GM19238 (cell line): Measurements from ENCODE around the gene BYSL.
"Not testable (repeated sequence)": the region's sequence is repeated elsewhere in the genome, so short reads cannot be mapped to it uniquely, and the experiment has no call there.

Source experiments
- DNase-seq: peaks from one replicate; pipeline ENCODE4 v3.0.0; 2011; ENCODE audit warnings: low spot score; ENCODE audit not compliant: insufficient read length

Gene BYSL

DNA sequence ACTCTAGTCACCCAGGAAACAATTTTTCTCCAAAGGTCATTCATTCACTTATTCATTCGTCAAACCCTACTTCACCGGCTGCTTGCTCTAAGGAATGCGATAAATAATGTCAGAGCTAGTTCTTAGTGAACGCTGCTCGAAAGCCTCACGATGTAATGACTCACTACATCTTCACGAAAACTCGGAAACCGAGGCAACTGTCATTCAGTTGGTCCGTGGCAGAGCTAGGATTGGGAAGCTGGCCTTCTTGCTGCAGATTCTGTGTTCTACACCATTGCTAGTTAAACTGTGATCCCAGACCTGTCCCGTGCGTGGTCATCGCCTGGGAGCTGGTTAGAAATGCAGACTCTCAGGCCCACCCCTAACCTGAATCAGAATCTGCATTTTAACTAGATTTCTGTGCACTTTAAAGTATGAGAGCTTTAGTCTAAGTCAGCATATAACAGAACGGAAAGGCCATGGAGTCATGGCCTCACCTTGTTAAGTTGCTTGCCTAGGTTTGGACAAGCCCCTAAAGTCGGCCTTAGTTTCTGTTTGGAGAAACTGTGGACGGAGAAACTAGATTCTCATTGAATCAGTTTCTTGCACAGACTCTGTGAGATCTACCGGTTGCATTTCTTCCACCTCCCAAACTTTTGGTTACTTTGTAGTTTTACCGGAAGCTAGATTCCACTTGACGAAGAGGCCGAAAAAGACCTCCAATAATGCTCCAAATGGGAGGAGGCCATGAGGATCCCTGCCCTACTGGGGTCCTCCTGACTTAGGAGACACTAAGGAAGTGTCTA, 21.0 kb downstream of the BYSL start:
- no peak for DNase-seq

GRCh38 chr6:41942882-41943281, 21.6 kb downstream of the BYSL start:
- not testable (repeated sequence) for DNase-seq

DNA sequence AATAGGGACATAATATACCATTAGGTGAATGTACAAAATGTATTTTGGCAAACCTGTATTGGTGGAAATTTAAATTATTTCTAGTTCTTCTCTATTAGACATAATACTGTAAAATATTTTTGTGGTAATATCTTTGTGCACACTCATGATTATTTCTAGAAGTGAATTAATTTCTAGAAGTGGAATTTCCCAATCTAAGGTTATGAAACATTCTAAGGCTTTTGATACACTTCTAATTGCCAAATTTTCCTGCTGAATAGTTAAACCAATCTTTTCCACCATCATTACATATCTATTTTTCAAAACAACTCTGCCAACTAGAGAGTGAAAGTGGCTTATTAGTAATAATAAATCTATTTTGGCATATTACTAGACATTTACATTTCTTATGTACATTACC, 22.2 kb downstream of the BYSL start:
- DNase-seq = no peak

- no peak for DNase-seq
Observed at GRCh38 chr6:41947581-41948220, 26.4 kb downstream of the BYSL start.

DNA sequence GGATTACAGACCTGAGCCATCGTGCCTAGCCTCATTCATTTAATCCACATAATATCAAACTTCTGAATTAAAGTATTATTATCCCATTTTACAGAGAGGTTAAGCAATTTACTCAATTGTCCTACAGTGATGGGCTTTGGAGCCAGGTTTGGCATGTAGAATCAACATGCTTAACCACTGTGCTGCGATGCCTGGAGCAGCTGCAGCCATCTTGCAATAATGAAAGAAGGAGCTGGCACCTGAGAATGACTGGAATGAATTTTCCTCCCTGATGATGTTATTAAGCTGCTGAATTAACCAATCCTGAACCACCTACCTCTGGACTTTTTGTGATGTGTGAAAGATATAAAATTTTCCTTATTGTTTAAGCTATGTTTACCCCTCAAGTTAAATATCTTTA, 33.4 kb downstream of the BYSL start:
- no peak for DNase-seq

DNA sequence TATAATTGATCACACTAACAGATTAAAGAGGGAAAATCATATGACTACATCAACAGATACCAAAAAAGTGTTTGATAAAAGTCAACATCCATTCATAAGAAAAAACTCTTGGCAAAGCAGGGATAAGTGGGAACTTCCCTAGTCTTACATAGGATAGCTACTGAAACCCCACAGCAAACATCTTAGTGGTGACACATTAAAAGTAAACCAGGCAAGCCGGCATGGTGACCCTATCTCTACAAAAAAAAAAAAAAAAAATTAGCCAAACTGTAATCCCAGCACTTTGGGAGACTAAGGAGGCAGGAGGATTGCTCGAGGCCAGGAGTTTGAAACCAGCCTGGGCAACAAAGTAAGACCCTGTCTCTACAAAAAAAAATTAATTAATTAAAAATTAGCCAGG, 34.1 kb downstream of the BYSL start:
- no peak for DNase-seq

GRCh38 chr6:41957117-41957516, 35.8 kb downstream of the BYSL start:
- DNase-seq = no peak

DNA sequence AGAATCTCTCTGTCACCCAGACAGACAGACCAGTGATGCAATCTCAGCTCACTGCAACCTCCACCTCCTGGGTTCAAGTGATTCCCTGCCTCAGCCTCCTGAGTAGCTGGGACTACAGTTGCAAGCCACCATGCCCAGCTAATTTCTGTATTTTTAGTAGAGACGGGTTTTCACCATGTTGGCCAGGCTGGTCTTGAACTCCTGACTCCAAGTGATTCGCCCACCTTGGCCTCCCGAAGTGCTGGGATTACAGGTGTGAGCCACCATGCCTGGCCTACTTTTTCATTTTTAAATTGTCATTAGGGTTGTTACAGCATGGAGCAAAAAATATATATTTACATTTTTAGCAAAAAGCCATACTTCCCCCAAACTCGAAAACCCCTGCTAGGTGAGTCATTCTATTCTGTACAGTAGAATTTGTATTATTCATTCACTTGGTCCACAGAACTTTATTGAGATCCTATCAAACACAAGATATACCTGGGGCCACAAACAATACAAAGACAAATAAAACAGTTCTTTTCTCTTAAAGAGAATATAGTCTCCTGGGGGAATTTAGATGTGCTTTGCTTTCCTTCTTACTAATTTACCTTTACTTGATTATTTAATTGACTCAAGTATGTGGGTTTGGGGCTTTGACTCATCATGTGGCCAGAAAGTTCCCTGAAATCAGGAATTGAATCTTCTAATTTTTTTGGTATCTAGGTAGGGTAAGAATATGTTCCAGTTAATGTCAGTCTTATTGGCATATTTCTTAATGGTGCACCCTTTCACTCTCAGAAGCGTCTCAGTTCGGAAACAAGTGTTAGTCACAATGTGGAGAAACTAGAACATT, 36.9 kb downstream of the BYSL start:
- no peak for DNase-seq

DNA sequence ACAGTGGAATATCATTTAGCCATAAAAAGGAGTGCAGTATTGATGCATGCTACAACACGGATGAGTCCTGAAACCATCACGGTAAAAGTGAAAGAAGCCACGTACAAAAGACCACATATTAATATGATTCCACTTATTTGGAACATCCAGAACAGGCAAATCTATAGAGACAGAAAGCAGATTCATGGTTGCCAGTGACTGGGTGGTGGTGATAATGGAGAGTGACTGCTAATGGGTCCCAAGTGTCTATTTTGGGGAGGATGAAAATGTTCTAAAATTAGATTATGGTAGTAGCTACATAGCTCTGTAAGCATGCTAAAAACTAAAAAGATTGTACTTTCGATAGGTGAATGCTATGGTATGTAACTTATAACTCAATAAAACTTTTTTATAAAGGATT, 38.7 kb downstream of the BYSL start:
- no peak for DNase-seq

GRCh38 chr6:41963371-41963770, 42.1 kb downstream of the BYSL start:
- DNase-seq = no peak

DNA sequence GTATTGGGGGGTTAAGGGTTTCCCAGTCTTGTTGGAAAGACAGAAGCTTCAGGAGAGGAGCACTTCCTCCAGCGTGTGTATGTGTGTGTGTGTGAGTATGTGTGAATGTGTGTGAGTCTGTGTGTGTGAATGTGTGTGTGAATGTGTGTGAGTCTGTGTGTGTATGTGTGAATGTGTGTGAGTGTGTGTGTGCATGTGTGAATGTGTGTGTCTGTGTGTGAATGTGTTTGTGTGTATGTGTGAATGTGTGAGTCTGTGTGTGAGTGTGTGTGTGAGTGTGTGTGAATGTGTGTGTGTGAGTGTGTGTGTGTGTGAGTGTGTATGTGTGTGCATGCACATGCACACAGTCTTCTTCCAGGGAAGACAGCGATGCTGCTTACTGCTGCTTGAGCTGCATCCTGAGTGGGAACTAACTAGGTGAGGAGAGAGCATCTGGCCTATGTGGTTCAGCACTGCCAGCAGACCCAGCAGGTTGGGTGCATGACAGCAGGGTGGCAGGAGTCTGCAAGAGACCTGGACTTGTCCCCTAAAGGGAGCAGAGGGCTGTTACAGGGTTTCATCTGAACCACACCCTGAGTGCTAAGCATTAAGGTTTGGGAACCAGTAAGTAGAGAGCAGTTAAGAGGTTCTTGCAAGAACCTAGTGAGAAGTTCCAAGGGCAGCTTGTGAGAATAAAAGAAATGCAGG, 43.0 kb downstream of the BYSL start:
- no peak for DNase-seq

DNA sequence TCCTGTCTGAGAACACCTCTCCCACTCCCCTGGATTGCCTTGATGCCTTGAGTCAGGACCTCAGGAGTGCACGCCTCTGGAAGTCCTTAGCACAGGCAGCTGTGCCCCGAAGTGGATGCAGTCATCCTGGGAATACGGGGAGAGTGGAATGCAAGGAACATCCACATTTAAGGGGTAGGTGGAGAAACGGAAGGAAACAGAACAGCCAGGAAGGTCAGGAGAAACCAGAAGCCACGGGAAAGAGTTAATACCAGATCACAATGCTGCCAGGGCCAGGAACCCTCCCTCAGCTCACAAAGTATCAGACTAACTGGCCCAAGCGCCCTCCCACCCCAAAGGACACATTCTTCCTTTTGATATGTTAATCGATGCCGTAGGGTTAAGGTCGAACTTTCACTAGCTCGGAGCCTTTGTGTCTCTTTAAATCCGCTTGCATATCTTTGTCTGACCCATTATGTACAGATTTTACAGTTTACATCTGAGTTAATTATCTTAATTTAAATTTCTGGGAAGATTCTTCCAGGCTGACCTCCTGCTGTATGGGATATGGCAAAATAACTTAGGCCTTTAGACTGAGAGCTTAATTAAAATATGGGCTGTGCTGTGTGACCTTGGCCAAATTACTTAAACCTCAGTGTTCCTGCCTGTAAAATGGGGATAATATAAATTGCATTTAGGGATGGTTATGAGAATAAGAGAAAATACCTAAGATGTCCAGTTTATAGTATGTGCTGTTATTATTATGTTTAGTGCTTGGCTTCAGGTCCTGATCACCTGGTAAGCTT, 44.3 kb downstream of the BYSL start:
- DNase-seq = no peak

DNA sequence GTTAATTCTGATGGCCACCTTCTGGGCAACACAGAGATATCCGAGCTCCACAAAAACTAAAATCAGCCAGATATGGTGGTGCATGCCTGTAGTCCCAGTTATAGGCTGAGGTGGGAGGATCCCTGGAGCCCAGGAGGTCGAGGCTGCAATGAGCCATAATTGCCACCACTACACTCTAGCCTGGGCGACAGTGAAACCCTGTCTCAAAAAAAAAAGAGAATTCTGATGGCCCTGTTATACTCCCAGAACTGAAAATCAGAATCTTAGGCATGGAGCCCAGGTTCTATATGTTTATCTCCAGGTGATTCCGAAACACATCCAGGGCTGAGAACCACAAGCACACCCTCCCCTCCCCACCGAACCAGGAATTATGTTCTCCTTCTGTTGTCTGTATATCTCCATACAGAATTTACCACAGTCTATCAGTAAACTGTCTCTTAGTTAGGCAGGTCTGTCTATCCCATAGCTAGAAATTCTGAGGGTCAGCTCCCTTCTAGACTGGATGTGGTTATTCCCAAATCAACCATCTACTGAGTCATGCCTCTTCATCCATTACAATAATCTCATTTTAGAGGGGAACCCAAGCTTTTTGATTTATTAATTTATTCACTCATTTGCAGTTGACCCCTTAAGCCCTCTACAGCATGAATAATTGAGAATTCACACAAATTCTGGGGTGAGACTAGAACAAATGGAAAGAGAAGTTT, 45.1 kb downstream of the BYSL start:
- no peak for DNase-seq

DNA sequence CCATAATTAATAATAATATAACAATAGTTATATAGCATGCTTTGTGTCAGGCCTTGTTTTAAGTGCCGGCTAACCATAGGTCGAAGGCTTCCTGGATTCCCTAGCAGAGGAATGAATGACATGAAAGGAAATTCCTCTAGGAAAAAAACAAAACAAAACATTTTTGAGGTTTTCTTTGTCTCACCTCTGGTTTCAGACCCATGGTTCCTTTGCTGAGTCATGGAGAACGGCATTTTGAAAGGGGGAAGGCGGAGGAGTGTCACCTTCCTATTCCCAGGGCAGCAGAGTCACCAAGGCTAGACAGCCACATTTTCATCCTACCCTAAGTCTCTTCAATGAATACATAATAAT, 45.6 kb downstream of the BYSL start:
- no peak for DNase-seq

GRCh38 chr6:41967312-41968287, 46.3 kb downstream of the BYSL start:
- DNase-seq = no peak

GRCh38 chr6:41970436-41970846, 49.1 kb downstream of the BYSL start:
- no peak for DNase-seq

DNA sequence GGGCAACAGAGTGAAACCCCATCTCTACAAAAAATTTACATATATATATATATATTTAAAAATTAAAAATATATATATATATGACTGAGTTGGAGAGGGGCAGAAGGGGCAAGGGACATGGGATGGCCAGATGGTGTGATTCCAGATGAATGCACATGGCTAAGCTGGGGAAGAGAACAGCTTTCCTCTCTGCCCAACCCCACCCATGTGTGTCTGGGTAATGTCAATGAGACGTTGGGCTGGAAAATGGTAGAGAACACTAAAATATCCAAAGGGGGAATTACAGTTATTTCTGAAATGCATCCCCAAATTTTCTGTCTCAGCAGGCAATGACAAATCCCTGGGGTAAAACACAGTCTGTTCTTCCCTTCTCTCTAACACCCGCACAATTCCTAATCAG, 51.5 kb downstream of the BYSL start:
- DNase-seq = no peak

GRCh38 chr6:41974281-41974825, 53.1 kb downstream of the BYSL start:
- no peak for DNase-seq

DNA sequence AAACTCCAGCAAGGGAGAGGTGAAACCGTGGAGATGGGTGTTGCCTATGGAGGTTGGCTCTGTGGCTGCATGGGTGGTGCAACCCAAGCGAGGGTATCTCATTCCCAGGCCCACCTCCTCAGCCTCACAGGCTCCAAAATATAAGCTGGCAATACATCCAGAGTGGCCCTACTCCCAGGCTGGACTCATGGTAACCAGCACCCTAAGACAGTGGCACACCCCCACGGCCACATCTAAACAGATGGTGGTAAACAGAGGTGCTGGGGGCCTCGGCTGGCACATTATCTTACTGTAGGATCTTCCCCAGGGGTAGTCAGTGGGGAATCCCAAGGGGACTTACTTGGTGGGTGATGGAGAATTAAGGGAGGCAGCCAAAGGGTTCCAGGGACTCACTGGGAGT, 54.0 kb downstream of the BYSL start:
- no peak for DNase-seq
